Measurements from ENCODE around the gene ERCC1.

ERCC1 gene

DNA sequence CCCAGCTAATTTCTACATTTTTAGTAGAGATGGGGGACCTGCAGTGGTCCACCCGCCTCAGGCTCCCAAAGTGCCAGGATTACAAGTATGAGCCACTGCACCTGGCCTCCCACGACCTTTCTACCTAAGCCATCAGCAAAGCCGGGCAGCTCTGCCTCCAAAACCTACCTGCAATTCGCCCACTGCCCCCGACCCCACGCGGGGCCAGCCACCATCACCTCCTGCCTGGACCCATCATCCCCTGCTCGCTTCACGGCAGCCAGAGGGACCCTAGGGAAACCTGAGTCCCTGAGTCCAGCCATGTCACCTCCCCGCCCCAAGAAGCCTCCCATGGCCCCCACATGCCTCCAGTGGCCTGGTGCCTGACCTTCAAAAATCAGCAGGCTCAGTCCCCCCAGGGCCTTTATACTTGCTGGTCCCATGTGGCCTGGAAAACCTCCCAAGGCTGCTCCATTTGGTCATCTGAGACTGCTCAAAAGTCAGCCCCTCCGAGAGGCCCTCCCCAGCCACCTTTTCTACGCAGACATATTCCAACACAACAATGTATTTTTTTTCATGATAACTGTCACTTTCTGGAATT lies 65.4 kb downstream of the ERCC1 start:
- no peak for DNase-seq

GRCh38 chr19:45357445-45357783 lies 66.3 kb downstream of the ERCC1 start:
- DNase-seq: no peak

Measured in kidney glomerular epithelial cell (primary cell).